Pancreas (tissue), 10 donors: ENCODE measurements around the gene ST8SIA2. TPM values are rescaled to one million over a fixed set of nuclear protein-coding genes. Genes with fewer than 3 reads are reported as not detected.

Experiments
- ATAC-seq, 4 donors: fragments of 200-7000 bp; cut with Tn5 transposase; one replicate each; pipeline versions ENCODE4 v1.8.0 to v1.9.1; 2020; ENCODE audit warnings: mild to moderate bottlenecking in 4 of 4, moderate library complexity in 4 of 4
- DNase-seq, 6 donors: peaks; one replicate each; pipeline ENCODE4 v3.0.0-alpha.2; 2020
- FAIRE-seq: peaks from 2 replicates; lab custom pipeline; 2012; peaks lifted over from hg19 to GRCh38; lab: Jason Lieb, UNC
- H3K27ac ChIP-seq, 4 donors: fragments of 200-600 bp; sonication (generic); 1 replicate in 3 of 4; 2 replicates in 1 of 4; pipeline versions ENCODE4 v1.5.0 to v1.8.0; 2020
- H3K27me3 ChIP-seq, 4 donors: fragments of 200-600 bp; one replicate each; pipeline ENCODE4 v1.8.0; 2021
- H3K36me3 ChIP-seq, 3 donors: fragments of 200-600 bp; sonication (generic) in 1 of 3; one replicate each; pipeline versions ENCODE4 v1.5.0 to v1.8.0; 2020 to 2021
- H3K4me1 ChIP-seq, 3 donors: fragments of 200-600 bp; one replicate each; pipeline ENCODE4 v1.8.0; 2021
- H3K4me3 ChIP-seq, 4 donors: fragments of 200-600 bp; sonication (generic) in 2 of 4; one replicate each; pipeline versions ENCODE4 v1.5.0 to v1.8.0; 2020 to 2021
- H3K9me3 ChIP-seq, 4 donors: fragments of 200-600 bp; one replicate each; pipeline ENCODE4 v1.8.0; 2021
- WGBS, 2 donors: extraction: QIAGEN DNeasy Blood & Tissue Kit; methylation state at CpG; one replicate each; pipeline ENCODE4 v1.1.7; 2013; 5-methylcytosine and 5-hydroxymethylcytosine counted together
- intact Hi-C, 3 donors: fragments of 100-400 bp; cut with DNase I; formaldehyde crosslinking; loops; one replicate each; pipeline versions ENCODE4 v1.11.1 to v1.14.2; 2022
- polyA plus RNA-seq, 2 donors: library from polyadenylated mRNA; stranded (reverse); fragments of 200-250 nt; gene quantifications; one replicate each; pipeline ENCODE4 v1.2.3, GENCODE V29; 2013
- total RNA-seq, 6 donors: library from RNA; stranded (reverse); fragmentation: NEBNext Ultra II Directional in 4 of 6; extraction: Animal tissue kit (Norgen Biotek cat#: 25700) in 4 of 6; gene quantifications; one replicate each; pipeline versions ENCODE4 v1.2.1 to v1.2.4, GENCODE V29; 2021 to 2023
- TF ChIP-seq, protein P1 (sequence below), 4 donors: fragments of 200-600 bp; sonication (generic) in 3 of 4; IDR thresholded peaks; one replicate each; pipeline versions ENCODE4 v1.5.0 to v1.8.0; 2021; ENCODE audit warnings: antibody characterized with exemption in 4 of 4
- donor health status: healthy with polysubstance abuse.
- donor health status: DM: no; HTN: no; CAD: no; lungs with moderate emphysema.
- donor health status: DM: no; HTN: no; CAD: no.
- donor health status: control.
- donor health status: control.
- donor health status: Bipolar disorder and iron deficiency.
- donor health status: DM: yes; HTN: yes; CAD: no.
- donor health status: DM: no; HTN: no; CAD: no.
- donor health status: DM: no; HTN: no; CAD: no.
- donor health status: DM: yes; HTN: yes; CAD: no.

ST8SIA2 gene
- total and polyA plus RNA-seq, 8 donors = 0.02 to 0.19 TPM; not detected in 6

DNA sequence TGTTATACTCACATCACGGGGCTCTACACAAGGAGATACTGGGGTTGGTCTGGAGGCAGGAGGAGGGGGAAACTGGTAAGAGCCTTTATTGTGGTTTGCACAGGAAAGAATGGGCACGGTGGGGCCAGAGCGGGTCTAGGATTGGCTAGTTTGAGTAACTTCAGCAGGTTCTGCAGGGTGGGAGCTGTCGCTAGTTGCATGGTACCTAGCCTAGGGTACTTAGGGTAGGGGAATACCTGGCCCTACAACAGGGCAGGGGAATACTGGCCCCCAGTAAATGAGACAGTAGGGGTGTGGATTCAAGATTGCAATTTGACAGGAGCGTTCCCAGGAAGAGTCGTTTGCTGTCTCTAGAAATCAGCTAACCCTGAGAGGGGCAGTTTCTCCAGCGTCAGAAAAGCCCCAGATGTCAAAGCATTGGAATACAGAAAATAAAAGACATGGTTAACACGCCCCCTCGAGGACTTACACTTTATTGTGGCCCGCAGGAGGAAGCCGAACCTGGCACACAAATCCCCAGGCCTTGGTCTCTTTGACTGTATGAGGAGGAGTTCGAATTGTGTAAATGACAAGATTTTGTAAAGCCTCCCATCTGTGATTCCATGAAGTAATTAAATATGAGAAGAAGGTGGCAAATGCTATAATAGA lies 32.0 kb downstream of the ST8SIA2 start:
- no peak overlapping the region for H3K27ac ChIP-seq
- DNase-seq (no peak), FAIRE-seq (no peak), ATAC-seq (no peak)
- no peak overlapping the region for H3K4me3 ChIP-seq
- H3K27me3 ChIP-seq = no peaks in the 10 kb centered on the region
- TF ChIP-seq, protein P1, sequence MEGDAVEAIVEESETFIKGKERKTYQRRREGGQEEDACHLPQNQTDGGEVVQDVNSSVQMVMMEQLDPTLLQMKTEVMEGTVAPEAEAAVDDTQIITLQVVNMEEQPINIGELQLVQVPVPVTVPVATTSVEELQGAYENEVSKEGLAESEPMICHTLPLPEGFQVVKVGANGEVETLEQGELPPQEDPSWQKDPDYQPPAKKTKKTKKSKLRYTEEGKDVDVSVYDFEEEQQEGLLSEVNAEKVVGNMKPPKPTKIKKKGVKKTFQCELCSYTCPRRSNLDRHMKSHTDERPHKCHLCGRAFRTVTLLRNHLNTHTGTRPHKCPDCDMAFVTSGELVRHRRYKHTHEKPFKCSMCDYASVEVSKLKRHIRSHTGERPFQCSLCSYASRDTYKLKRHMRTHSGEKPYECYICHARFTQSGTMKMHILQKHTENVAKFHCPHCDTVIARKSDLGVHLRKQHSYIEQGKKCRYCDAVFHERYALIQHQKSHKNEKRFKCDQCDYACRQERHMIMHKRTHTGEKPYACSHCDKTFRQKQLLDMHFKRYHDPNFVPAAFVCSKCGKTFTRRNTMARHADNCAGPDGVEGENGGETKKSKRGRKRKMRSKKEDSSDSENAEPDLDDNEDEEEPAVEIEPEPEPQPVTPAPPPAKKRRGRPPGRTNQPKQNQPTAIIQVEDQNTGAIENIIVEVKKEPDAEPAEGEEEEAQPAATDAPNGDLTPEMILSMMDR (IDR thresholded peaks at IDR 0.05) = no peak
- H3K9me3 ChIP-seq = no peaks in the 10 kb centered on the region
- H3K4me1 ChIP-seq = no peaks in the 10 kb centered on the region
- 54 to 56% methylated on average over 12 of the region's 12 CpGs for WGBS, 2 donors
- intact Hi-C loops = no loop called here
- H3K36me3 ChIP-seq = no peaks in the 10 kb centered on the region

DNA sequence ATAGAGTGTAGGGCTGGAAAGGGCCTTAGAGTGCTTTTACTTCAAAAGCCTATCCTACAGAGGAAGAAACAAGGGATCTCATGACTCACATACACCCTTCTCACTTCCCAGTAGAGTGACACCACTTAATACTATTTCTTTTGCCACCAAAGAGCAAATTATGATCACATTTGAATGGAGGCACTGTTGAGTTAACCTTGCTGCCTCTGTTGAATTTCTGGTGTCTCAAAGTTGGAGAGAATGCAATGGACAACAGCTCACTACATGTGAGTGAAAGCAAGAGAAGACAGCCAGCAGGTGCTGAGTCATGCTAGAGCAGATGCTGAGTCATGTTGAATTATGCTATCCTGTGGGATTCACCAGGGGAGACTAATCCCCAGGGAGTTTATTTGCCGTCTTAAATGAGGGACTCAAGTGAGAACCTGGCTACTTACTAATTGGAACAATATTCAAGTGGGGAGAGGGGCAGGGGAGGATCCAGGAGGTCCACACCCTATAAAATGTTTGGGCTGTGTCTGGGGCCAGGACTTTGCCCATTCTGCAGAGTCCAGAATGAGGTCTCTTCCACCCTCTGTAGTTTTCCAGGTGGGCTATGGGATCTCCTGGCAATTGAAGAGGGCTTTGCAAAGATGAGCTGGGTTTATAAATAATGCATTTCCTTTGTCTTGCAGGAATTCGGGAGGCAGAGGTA lies 35.8 kb downstream of the ST8SIA2 start:
- Histone ChIP-seq H3K36me3 (no peaks in the 10 kb centered on the region), H3K4me1 (no peaks in the 10 kb centered on the region), H3K9me3 (no peaks in the 10 kb centered on the region), H3K4me3 (no peak overlapping the region), H3K27ac (no peak overlapping the region), H3K27me3 (no peaks in the 10 kb centered on the region)
- intact Hi-C loops = no loop called here
- FAIRE-seq = no peak
- no peak for DNase-seq
- no peak for ATAC-seq
- 36 to 45% methylated on average over 2 of the region's 2 CpGs for WGBS, 2 donors
- TF ChIP-seq, protein P1 (IDR thresholded peaks at IDR 0.05) = no peak

DNA sequence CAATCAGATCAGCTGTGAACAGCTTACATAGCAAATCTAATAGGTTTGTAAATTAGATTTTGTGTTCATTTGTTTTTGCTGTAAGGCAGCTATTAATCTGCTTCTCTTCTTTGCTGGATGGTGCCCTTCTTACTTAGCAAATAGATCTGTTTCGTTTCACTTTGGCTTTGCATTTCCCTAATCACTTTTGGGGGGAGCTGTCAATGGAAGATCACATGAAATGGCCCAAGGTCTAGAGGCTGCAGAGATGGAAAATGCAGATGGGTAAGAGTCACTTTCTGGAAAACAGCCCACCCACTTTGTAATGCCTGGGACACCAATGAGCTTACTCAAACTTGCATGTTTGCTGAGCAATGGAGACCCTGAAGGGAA lies 36.4 kb downstream of the ST8SIA2 start:
- no peak for ATAC-seq
- no peak for DNase-seq
- FAIRE-seq = no peak

DNA sequence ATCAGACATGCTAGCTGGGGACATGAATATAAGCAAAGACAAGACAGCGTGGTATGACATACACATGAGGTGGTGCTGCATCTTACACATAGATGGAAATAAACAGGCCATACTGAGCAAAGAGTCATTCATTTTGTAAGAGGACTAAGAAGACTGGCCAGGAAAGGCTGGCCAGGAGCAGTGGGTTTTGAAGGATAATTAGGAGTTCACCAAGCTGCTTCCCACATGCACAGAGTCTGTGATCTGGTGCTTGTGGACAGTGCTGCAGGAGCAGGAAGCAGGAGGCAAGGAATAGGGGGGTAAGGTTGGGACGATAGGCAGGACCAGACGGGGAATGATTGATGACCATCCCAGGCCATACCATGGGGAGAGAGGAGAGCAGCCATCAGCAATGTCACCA lies 41.5 kb downstream of the ST8SIA2 start:
- ATAC-seq (no peak), DNase-seq (no peak), FAIRE-seq (no peak)
- TF ChIP-seq, protein P1 (IDR thresholded peaks at IDR 0.05) = no peak
- Histone ChIP-seq H3K4me1 (no peaks in the 10 kb centered on the region), H3K36me3 (no peaks in the 10 kb centered on the region), H3K4me3 (no peak overlapping the region), H3K9me3 (no peaks in the 10 kb centered on the region), H3K27me3 (no peaks in the 10 kb centered on the region), H3K27ac (no peak overlapping the region)
- 57 to 64% methylated on average over 3 of the region's 3 CpGs for WGBS, 2 donors
- intact Hi-C loops = no loop called here

More for the DNA sequence above, 36.4 kb downstream of the ST8SIA2 start:
- H3K27me3 ChIP-seq = no peaks in the 10 kb centered on the region
- WGBS, 2 donors = 35 to 52% methylated on average over 1 of the region's 1 CpG
- H3K9me3 ChIP-seq = no peaks in the 10 kb centered on the region
- H3K4me3 ChIP-seq = no peak overlapping the region
- no peaks in the 10 kb centered on the region for H3K4me1 ChIP-seq
- no peak overlapping the region for H3K27ac ChIP-seq
- no peaks in the 10 kb centered on the region for H3K36me3 ChIP-seq
- TF ChIP-seq, protein P1 (IDR thresholded peaks at IDR 0.05) = no peak
- intact Hi-C loops = no loop called here

DNA sequence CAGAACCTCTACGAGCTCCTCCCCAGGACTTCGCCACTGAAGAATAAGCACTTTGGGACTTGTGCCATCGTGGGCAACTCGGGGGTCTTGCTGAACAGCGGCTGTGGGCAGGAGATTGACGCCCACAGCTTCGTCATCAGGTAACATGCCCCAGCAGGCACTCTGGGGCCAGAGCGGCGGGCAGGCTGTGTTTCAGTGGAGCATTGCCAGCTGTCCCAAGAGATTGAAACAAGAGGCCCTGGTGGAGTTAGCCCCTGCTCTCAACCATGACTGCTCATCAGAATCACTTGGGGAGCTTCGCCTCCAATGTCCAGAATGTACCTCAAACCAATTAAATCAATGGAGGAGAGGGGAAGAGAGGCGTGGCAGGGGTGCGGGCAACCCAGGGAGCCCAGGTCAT lies 44.8 kb downstream of the ST8SIA2 start:
- no peaks in the 10 kb centered on the region for H3K27me3 ChIP-seq
- TF ChIP-seq, protein P1 (IDR thresholded peaks at IDR 0.05) = no peak
- no peak for FAIRE-seq
- no peaks in the 10 kb centered on the region for H3K9me3 ChIP-seq
- H3K36me3 ChIP-seq = no peaks in the 10 kb centered on the region
- H3K4me1 ChIP-seq = no peaks in the 10 kb centered on the region
- no peak overlapping the region for H3K27ac ChIP-seq
- 54 to 77% methylated on average over 12 of the region's 12 CpGs for WGBS, 2 donors
- DNase-seq = no peak
- intact Hi-C loops = no loop called here
- ATAC-seq = no peak
- H3K4me3 ChIP-seq = no peak overlapping the region
